ENCODE results near the gene ATP7B. TPM values are rescaled to one million over a fixed set of nuclear protein-coding genes. Genes with fewer than 3 reads are reported as not detected.

The ATP7B gene
- total RNA-seq, 1 donor from 2014 or later, result 12.3 TPM

DNA sequence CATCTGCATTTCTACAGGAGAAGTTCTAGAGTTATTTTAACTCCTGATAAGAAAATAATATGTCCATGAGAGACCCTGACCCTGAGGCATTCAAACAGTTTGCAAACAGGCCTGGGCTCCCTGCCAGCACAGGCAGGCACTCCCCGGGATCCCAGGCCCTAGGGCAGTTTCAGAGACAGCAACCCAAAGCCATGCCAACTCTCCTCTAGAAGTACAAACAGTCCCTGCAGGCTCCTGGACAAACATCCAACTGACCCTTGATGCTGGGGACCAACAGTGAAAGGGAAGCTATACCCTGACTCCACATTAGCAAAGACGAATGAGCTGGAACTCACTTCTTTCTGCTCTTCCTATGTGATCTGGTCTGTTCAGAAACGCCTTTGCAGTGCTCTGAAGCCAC is 104.7 kb downstream of the ATP7B start:
- no peak overlapping the region for H2AFZ ChIP-seq (ENCODE audit: low read depth, low read length)
- Mint-ChIP-seq H3K9me3 (ENCODE audit: unreplicated experiment) (peaks cover 2% of the 10 kb centered on the region), H3K27me3 (ENCODE audit: low read depth, unreplicated experiment) (peaks cover 19% of the 10 kb centered on the region), H3K27ac (ENCODE audit: unreplicated experiment) (no peak overlapping the region), H3K36me3 (ENCODE audit: low read depth, unreplicated experiment) (no peaks in the 10 kb centered on the region), H3K4me1 (ENCODE audit: low read depth, unreplicated experiment) (no peaks in the 10 kb centered on the region), H3K4me3 (ENCODE audit: unreplicated experiment) (no peak overlapping the region)
- no peak overlapping the region for H3K27ac ChIP-seq (ENCODE audit: low read depth, low read length)
- no peak for FAIRE-seq
- H4K20me1 ChIP-seq (ENCODE audit: insufficient read depth, low read length), result no peaks in the 10 kb centered on the region
- DNase-seq (ENCODE audit: low read depth), result no peak
- H3K36me3 ChIP-seq (ENCODE audit: insufficient read depth, low read length), result no peaks in the 10 kb centered on the region
- no peaks in the 10 kb centered on the region for H3K9me3 ChIP-seq (ENCODE audit: insufficient read depth, low read depth, low read length)
- peaks cover 4% of the 10 kb centered on the region for H3K27me3 ChIP-seq (ENCODE audit: insufficient read depth, low read length)
- H3K4me3 ChIP-seq (ENCODE audit: insufficient read depth, low read depth, low read length), result no peak overlapping the region
- TF ChIP-seq, protein P1, sequence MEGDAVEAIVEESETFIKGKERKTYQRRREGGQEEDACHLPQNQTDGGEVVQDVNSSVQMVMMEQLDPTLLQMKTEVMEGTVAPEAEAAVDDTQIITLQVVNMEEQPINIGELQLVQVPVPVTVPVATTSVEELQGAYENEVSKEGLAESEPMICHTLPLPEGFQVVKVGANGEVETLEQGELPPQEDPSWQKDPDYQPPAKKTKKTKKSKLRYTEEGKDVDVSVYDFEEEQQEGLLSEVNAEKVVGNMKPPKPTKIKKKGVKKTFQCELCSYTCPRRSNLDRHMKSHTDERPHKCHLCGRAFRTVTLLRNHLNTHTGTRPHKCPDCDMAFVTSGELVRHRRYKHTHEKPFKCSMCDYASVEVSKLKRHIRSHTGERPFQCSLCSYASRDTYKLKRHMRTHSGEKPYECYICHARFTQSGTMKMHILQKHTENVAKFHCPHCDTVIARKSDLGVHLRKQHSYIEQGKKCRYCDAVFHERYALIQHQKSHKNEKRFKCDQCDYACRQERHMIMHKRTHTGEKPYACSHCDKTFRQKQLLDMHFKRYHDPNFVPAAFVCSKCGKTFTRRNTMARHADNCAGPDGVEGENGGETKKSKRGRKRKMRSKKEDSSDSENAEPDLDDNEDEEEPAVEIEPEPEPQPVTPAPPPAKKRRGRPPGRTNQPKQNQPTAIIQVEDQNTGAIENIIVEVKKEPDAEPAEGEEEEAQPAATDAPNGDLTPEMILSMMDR (IDR thresholded peaks at IDR 0.05; ENCODE audit: insufficient read depth, low read depth, low read length), result no peak
- no peak for TF ChIP-seq EZH2 (IDR thresholded peaks at IDR 0.05; ENCODE audit: insufficient read depth, low read length)
- H3K9ac ChIP-seq (ENCODE audit: low read length), result no peak overlapping the region
- no peaks in the 10 kb centered on the region for H3K4me1 ChIP-seq (ENCODE audit: insufficient read depth, low read length)
- H3K4me2 ChIP-seq (ENCODE audit: low read length), result no peak overlapping the region
- no peaks in the 10 kb centered on the region for H3K79me2 ChIP-seq (ENCODE audit: insufficient read depth, low read length)

DNA sequence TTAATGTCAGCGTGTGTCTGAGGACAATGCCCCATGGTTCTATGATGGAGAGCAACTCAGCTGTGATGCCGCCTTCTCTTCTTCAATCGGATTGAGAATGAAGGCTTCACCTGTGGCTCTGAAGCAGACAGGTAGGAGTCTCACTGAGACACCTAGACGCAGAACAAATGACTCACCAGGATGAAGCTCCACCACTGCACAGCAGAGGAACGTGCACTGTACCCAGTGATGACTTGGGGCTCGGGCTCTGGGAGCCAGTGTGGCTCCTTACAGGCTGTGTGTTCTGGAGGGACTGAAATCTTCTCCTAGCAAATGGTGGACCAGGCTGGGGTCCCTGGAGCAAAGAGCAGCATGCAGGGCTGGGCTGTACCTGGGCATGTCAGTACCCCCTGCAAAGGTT is 105.5 kb downstream of the ATP7B start:
- Histone ChIP-seq H3K36me3 (ENCODE audit: insufficient read depth, low read length) (no peaks in the 10 kb centered on the region), H3K4me2 (ENCODE audit: low read length) (no peak overlapping the region), H4K20me1 (ENCODE audit: insufficient read depth, low read length) (no peaks in the 10 kb centered on the region), H3K4me1 (ENCODE audit: insufficient read depth, low read length) (no peaks in the 10 kb centered on the region), H3K9me3 (ENCODE audit: insufficient read depth, low read depth, low read length) (no peaks in the 10 kb centered on the region), H3K4me3 (ENCODE audit: insufficient read depth, low read depth, low read length) (no peak overlapping the region), H3K27me3 (ENCODE audit: insufficient read depth, low read length) (peaks cover 2% of the 10 kb centered on the region), H3K27ac (ENCODE audit: low read depth, low read length) (no peak overlapping the region), H3K9ac (ENCODE audit: low read length) (no peak overlapping the region), H2AFZ (ENCODE audit: low read depth, low read length) (no peak overlapping the region), H3K79me2 (ENCODE audit: insufficient read depth, low read length) (no peaks in the 10 kb centered on the region)
- no peak for TF ChIP-seq EZH2 (IDR thresholded peaks at IDR 0.05; ENCODE audit: insufficient read depth, low read length)
- TF ChIP-seq, protein P1 (IDR thresholded peaks at IDR 0.05; ENCODE audit: insufficient read depth, low read depth, low read length), result no peak
- no peak overlapping the region for H3K4me3 Mint-ChIP-seq (ENCODE audit: unreplicated experiment)
- FAIRE-seq, result no peak
- H3K27me3 Mint-ChIP-seq (ENCODE audit: low read depth, unreplicated experiment), result peaks cover 19% of the 10 kb centered on the region
- H3K4me1 Mint-ChIP-seq (ENCODE audit: low read depth, unreplicated experiment), result no peaks in the 10 kb centered on the region
- peaks cover 2% of the 10 kb centered on the region for H3K9me3 Mint-ChIP-seq (ENCODE audit: unreplicated experiment)
- H3K27ac Mint-ChIP-seq (ENCODE audit: unreplicated experiment), result no peak overlapping the region
- DNase-seq (ENCODE audit: low read depth), result no peak
- no peaks in the 10 kb centered on the region for H3K36me3 Mint-ChIP-seq (ENCODE audit: low read depth, unreplicated experiment)

DNA sequence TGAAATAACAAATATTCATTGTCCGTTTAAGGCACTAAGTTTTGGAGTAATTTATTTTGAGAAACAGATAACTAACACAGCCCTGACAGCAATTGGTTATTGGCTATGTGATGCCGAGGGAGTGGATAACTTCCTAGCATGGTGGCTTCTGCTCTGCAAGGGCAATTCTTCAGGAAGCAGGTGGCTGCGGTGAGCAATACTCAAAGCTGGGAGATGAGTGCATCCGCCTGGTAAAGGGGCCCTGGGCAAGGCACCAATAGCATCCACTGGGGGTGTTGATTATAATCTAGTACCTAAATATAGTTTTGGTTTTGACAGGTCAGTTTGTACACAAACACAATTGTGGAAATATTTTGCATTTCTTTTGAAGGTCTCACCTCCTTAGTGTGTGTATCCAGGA is 108.5 kb downstream of the ATP7B start:
- no peak for DNase-seq (ENCODE audit: low read depth)
- no peak for FAIRE-seq
- no peaks in the 10 kb centered on the region for H3K9me3 ChIP-seq (ENCODE audit: insufficient read depth, low read depth, low read length)
- Mint-ChIP-seq H3K9me3 (ENCODE audit: unreplicated experiment) (peaks cover 2% of the 10 kb centered on the region), H3K27ac (ENCODE audit: unreplicated experiment) (no peak overlapping the region), H3K36me3 (ENCODE audit: low read depth, unreplicated experiment) (no peaks in the 10 kb centered on the region), H3K4me3 (ENCODE audit: unreplicated experiment) (no peak overlapping the region), H3K27me3 (ENCODE audit: low read depth, unreplicated experiment) (peaks cover 12% of the 10 kb centered on the region), H3K4me1 (ENCODE audit: low read depth, unreplicated experiment) (no peaks in the 10 kb centered on the region)
- TF ChIP-seq, protein P1 (IDR thresholded peaks at IDR 0.05; ENCODE audit: insufficient read depth, low read depth, low read length), result no peak
- no peak for TF ChIP-seq EZH2 (IDR thresholded peaks at IDR 0.05; ENCODE audit: insufficient read depth, low read length)
- H4K20me1 ChIP-seq (ENCODE audit: insufficient read depth, low read length), result no peaks in the 10 kb centered on the region
- no peak overlapping the region for H3K9ac ChIP-seq (ENCODE audit: low read length)
- H3K4me1 ChIP-seq (ENCODE audit: insufficient read depth, low read length), result no peaks in the 10 kb centered on the region
- peaks cover 3% of the 10 kb centered on the region for H3K27me3 ChIP-seq (ENCODE audit: insufficient read depth, low read length)
- no peak overlapping the region for H3K27ac ChIP-seq (ENCODE audit: low read depth, low read length)
- H3K79me2 ChIP-seq (ENCODE audit: insufficient read depth, low read length), result no peaks in the 10 kb centered on the region
- no peak overlapping the region for H2AFZ ChIP-seq (ENCODE audit: low read depth, low read length)
- no peak overlapping the region for H3K4me3 ChIP-seq (ENCODE audit: insufficient read depth, low read depth, low read length)
- no peaks in the 10 kb centered on the region for H3K36me3 ChIP-seq (ENCODE audit: insufficient read depth, low read length)
- no peak overlapping the region for H3K4me2 ChIP-seq (ENCODE audit: low read length)

Data from astrocyte (in vitro differentiated cells and primary cell).